ENCODE measurements around the gene NXN. TPM values are rescaled to one million over a fixed set of nuclear protein-coding genes. Genes with fewer than 3 reads are reported as not detected.
"Not testable (repeated sequence)": the region's sequence is repeated elsewhere in the genome, so short reads cannot be mapped to it uniquely, and the experiment has no call there.

The NXN gene
- total RNA-seq, 4 donors from 2014 or later = 18.9 to 47.2 (median 33.4) TPM

GRCh38 chr17:789160-789840 is 190.3 kb downstream of the NXN start:
- TF ChIP-seq POLR2AphosphoS5 (IDR thresholded peaks at IDR 0.05) (no peak), POLR2A (IDR thresholded peaks at IDR 0.05) (no peak), EP300 (IDR thresholded peaks at IDR 0.05) (no peak)
- Histone ChIP-seq H3K27me3 (no peaks in the 10 kb centered on the region), H3K4me3 (peak overlapping the region; percentile 11), H3K36me3 (peaks cover 52% of the 10 kb centered on the region), H3K9me3 (no peaks in the 10 kb centered on the region), H3K4me1 (peaks cover 24% of the 10 kb centered on the region), H3K27ac (peak overlapping the region; percentile 89)
- no peak for DNase-seq (ENCODE audit: low spot score in 2 of 2)
- WGBS = 68% methylated on average over 14 of the region's 14 CpGs

DNA sequence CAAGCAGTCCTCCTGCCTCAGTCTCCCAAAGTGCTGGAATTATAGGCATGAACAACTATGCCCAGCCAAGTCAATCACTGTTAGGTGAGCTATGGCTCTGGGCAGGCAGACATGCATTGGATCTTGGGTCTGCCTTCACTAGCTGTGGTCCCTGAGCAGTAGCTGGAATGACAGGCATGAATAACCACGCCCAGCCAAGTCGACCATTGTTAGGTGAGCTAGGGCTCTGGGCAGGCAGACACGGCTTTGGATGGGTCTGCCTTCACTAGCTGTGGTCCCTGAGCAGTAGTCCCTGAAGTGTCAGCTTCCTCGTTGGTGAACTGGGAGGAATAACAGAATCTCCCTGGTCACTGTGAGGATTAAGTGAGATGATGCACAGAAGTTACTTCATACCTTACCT is 191.0 kb downstream of the NXN start:
- peaks cover 57% of the 10 kb centered on the region for H3K36me3 ChIP-seq
- peak overlapping the region; percentile 89 for H3K27ac ChIP-seq
- 95% methylated on average over 3 of the region's 4 CpGs for WGBS
- peaks cover 31% of the 10 kb centered on the region for H3K4me1 ChIP-seq
- DNase-seq (ENCODE audit: low spot score in 2 of 2) = peak in 1 of 2 donors; percentile 49
- TF ChIP-seq POLR2AphosphoS5 (IDR thresholded peaks at IDR 0.05) = no peak
- no peak for TF ChIP-seq CTCF (IDR thresholded peaks at IDR 0.05)
- TF ChIP-seq EP300 (IDR thresholded peaks at IDR 0.05) = no peak
- no peak for TF ChIP-seq POLR2A (IDR thresholded peaks at IDR 0.05)
- H3K27me3 ChIP-seq = no peaks in the 10 kb centered on the region
- no peaks in the 10 kb centered on the region for H3K9me3 ChIP-seq
- H3K4me3 ChIP-seq = no peak overlapping the region

DNA sequence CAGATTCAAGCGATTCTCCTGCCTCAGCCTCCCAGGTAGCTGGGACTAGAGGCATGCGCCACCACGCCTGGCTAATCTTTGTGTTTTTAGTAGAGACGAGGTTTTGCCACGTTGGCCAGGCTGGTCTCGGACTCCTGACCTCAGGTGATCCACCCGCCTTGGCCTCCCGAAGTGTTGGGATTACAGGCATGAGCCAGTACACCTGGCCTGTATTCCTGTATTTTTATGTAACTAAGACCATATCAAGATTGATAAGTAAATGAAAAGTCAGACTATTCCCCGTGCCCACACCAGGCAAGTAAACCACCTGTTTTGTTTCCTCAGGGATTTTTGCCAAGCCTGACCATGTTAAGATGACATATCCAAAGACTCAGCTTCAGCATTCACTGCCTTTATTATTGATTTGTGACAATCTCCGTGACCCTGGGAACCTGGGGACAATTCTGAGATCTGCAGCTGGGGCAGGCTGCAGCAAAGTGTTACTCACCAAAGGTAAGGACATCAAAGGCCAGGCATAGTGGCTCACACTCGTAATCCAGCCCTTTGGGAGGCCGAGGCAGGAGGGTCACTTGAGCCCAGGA is 191.8 kb downstream of the NXN start:
- no peaks in the 10 kb centered on the region for H3K27me3 ChIP-seq
- no peak for TF ChIP-seq EP300 (IDR thresholded peaks at IDR 0.05)
- no peak for TF ChIP-seq POLR2AphosphoS5 (IDR thresholded peaks at IDR 0.05)
- TF ChIP-seq POLR2A (IDR thresholded peaks at IDR 0.05) = no peak
- TF ChIP-seq CTCF (IDR thresholded peaks at IDR 0.05) = no peak
- H3K27ac ChIP-seq = no peak overlapping the region
- peaks cover 39% of the 10 kb centered on the region for H3K4me1 ChIP-seq
- DNase-seq (ENCODE audit: low spot score in 2 of 2) = peak in 1 of 2 donors; percentile 30
- no peak overlapping the region for H3K4me3 ChIP-seq
- 94% methylated on average over 11 of the region's 12 CpGs for WGBS
- H3K36me3 ChIP-seq = peaks cover 55% of the 10 kb centered on the region
- no peaks in the 10 kb centered on the region for H3K9me3 ChIP-seq

- peaks cover 42% of the 10 kb centered on the region for H3K36me3 ChIP-seq
- not testable (repeated sequence) for H3K4me3 ChIP-seq; H3K9me3 ChIP-seq; H3K27me3 ChIP-seq; H3K27ac ChIP-seq; DNase-seq (ENCODE audit: low spot score in 2 of 2)
- peaks cover 45% of the 10 kb centered on the region for H3K4me1 ChIP-seq
- 95% methylated on average over 7 of the region's 7 CpGs for WGBS
These were observed 193.7 kb downstream of the NXN start for GRCh38 chr17:785901-786300.

- peaks cover 41% of the 10 kb centered on the region for H3K4me1 ChIP-seq
- no peaks in the 10 kb centered on the region for H3K27me3 ChIP-seq
- peaks cover 30% of the 10 kb centered on the region for H3K36me3 ChIP-seq
- no peaks in the 10 kb centered on the region for H3K9me3 ChIP-seq
- no peak overlapping the region for H3K4me3 ChIP-seq
- TF ChIP-seq CTCF (IDR thresholded peaks at IDR 0.05) (no peak), POLR2A (IDR thresholded peaks at IDR 0.05) (no peak), EP300 (IDR thresholded peaks at IDR 0.05) (no peak), POLR2AphosphoS5 (IDR thresholded peaks at IDR 0.05) (no peak)
- DNase-seq (ENCODE audit: low spot score in 2 of 2) = no peak
- H3K27ac ChIP-seq = no peak overlapping the region
- 78% methylated on average over 3 of the region's 3 CpGs for WGBS
These were observed 195.4 kb downstream of the NXN start for GRCh38 chr17:784143-784542.

- Histone ChIP-seq H3K27me3 (no peaks in the 10 kb centered on the region), H3K9me3 (no peaks in the 10 kb centered on the region), H3K4me3 (peak within 1 kb of the TSS; percentile 93), H3K27ac (peak within 1 kb of the TSS; percentile 88), H3K36me3 (peaks cover 30% of the 10 kb centered on the region), H3K4me1 (peaks cover 35% of the 10 kb centered on the region)
- DNase-seq (ENCODE audit: low spot score in 2 of 2) = peak; percentile 95 to 97
- WGBS = 0% methylated on average over 38 of the region's 87 CpGs
- TF ChIP-seq EP300 (IDR thresholded peaks at IDR 0.05) = no peak
- TF ChIP-seq POLR2A (IDR thresholded peaks at IDR 0.05) = peak; percentile 23 to 66
- peak; percentile 90 to 99 (median 95) for TF ChIP-seq POLR2AphosphoS5 (IDR thresholded peaks at IDR 0.05)
- peak in 1 of 2 donors; percentile 14 for TF ChIP-seq CTCF (IDR thresholded peaks at IDR 0.05)
These were observed 197.5 kb downstream of the NXN start, which contains the start of the genes GLOD4 and MRM3 for GRCh38 chr17:781805-782731. TSS of gene GLOD4 (minus strand) at chr17:782280. CDS start at chr17:782255, 25 bp downstream. TSS of gene MRM3 (plus strand) at chr17:782353. CDS start at chr17:782379, 26 bp downstream.
